ENCODE data around the gene BPIFB1. TPM values are rescaled to one million over a fixed set of nuclear protein-coding genes. Genes with fewer than 3 reads are reported as not detected.

Gene BPIFB1
- total RNA-seq, 3 donors from 2014 or later, result not detected

DNA sequence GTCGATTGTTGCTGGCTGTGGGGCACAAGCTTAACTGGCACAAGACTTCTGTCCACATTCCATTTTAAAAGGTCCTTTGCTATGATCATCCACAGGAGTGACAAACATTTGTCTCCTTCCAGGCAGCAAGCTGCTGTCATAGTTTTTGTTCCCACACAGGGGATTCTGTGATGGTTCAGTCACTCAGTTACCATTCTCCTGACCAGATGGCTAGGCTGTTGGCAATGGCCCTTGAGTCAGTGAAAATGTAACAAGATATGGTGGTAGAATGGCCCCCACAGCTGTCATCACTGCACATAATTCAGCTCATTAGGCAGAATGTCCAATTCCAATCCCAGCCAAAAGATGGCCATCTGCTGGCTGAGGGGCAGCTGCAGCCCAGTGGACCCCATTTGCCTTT lies 33.6 kb upstream of the BPIFB1 start:
- DNase-seq (no peak), ATAC-seq (no peak)
- TF ChIP-seq, protein P1, sequence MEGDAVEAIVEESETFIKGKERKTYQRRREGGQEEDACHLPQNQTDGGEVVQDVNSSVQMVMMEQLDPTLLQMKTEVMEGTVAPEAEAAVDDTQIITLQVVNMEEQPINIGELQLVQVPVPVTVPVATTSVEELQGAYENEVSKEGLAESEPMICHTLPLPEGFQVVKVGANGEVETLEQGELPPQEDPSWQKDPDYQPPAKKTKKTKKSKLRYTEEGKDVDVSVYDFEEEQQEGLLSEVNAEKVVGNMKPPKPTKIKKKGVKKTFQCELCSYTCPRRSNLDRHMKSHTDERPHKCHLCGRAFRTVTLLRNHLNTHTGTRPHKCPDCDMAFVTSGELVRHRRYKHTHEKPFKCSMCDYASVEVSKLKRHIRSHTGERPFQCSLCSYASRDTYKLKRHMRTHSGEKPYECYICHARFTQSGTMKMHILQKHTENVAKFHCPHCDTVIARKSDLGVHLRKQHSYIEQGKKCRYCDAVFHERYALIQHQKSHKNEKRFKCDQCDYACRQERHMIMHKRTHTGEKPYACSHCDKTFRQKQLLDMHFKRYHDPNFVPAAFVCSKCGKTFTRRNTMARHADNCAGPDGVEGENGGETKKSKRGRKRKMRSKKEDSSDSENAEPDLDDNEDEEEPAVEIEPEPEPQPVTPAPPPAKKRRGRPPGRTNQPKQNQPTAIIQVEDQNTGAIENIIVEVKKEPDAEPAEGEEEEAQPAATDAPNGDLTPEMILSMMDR (IDR thresholded peaks at IDR 0.05), result no peak
- Histone ChIP-seq H3K9me3 (no peaks in the 10 kb centered on the region), H3K36me3 (ENCODE audit: low read depth) (no peaks in the 10 kb centered on the region), H3K4me3 (no peak overlapping the region), H3K4me1 (ENCODE audit: low read depth) (no peaks in the 10 kb centered on the region)
- intact Hi-C loops (cut with DNase I, micrococcal nuclease), result no loop called here

DNA sequence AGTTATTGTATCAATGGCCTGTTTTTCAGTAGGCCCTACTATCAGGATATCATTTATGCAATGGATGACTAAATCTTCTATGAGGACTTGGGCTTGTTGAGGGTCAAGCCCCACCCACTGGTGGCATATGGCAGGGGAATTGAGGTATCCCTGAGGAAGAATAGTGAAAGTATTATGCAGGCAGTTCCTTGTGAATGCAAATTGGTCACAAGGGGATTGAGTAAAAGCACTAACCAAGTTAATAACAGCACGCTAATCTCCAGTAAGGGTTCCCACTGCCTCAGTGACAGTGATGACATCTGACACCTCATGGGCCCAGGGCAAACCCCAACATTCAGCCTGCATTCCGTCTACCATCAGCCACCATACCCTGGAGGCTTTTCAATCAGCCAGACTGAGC lies 32.3 kb upstream of the BPIFB1 start:
- Histone ChIP-seq H3K4me3 (no peak overlapping the region), H3K4me1 (ENCODE audit: low read depth) (no peaks in the 10 kb centered on the region), H3K36me3 (ENCODE audit: low read depth) (no peaks in the 10 kb centered on the region), H3K9me3 (no peaks in the 10 kb centered on the region)
- ATAC-seq, result no peak
- DNase-seq, result no peak
- intact Hi-C loops (cut with DNase I, micrococcal nuclease), result no loop called here
- TF ChIP-seq, protein P1 (IDR thresholded peaks at IDR 0.05), result no peak

DNA sequence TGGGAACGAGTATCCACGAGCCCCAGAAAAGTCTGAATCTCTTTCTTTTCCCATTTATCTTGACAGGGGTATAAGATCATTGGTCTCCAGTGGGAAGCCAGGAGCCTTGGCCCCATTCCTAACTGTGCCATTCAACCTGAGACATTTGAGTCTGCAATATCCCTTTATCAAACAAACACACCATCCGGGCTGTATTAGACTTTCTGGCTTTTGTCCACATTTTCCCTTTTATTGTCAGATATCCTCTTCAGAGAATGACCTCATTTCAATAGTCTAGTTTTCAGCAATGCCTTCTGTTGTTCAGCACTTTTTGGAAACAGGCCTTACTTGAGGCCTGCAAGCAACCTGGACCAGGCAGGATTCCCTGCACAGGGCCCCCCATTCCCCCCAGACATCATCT lies 31.5 kb upstream of the BPIFB1 start:
- Histone ChIP-seq H3K36me3 (ENCODE audit: low read depth) (no peaks in the 10 kb centered on the region), H3K9me3 (no peaks in the 10 kb centered on the region), H3K4me1 (ENCODE audit: low read depth) (no peaks in the 10 kb centered on the region), H3K4me3 (no peak overlapping the region)
- DNase-seq (no peak), ATAC-seq (no peak)
- TF ChIP-seq, protein P1 (IDR thresholded peaks at IDR 0.05), result no peak
- intact Hi-C loops (cut with DNase I, micrococcal nuclease), result no loop called here

DNA sequence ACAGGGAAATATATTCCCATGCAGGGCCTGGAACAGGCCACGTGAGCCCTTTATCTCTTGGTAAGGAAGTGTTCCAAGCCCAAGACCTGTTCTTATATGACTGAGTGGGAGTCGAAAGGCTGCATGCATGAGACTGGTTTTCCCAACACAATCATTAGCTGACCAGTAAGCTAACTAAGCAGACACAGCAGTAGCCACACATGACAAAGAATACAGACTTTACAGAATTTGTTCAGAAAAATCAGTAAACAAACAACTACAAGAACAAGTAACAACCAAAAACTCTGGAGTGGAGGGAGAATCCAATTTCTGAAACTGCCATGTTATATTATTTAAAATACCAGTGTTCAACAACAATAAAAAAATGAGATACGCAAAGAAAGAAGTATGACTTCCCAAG lies 30.6 kb upstream of the BPIFB1 start:
- H3K4me1 ChIP-seq (ENCODE audit: low read depth), result no peaks in the 10 kb centered on the region
- no peak overlapping the region for H3K4me3 ChIP-seq
- no peak for ATAC-seq

DNA sequence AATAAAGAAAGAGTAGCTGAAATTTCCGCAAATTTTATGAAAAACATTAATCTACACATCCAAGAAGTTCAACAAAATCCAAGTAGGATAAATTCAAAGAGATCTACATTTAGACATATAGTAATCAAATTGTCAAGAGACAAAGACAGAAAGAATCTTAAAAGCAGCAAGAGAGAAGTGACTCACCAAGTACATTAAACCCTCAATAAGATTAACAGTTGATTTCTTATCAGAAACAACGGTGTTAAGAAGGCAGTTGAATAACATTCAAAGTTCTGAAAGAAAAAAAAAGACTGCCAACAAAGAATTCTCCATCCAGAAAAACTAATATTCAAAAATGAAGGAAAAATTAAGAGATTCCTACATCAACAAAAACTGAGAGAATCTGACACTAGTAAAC lies 28.0 kb upstream of the BPIFB1 start:
- DNase-seq (no peak), ATAC-seq (no peak)
- Histone ChIP-seq H3K4me3 (no peak overlapping the region), H3K9me3 (no peaks in the 10 kb centered on the region), H3K36me3 (ENCODE audit: low read depth) (no peaks in the 10 kb centered on the region), H3K4me1 (ENCODE audit: low read depth) (no peaks in the 10 kb centered on the region)
- intact Hi-C loops (cut with DNase I, micrococcal nuclease), result no loop called here
- TF ChIP-seq, protein P1 (IDR thresholded peaks at IDR 0.05), result no peak

More for the DNA sequence above, 30.6 kb upstream of the BPIFB1 start:
- no peak for DNase-seq
- TF ChIP-seq, protein P1 (IDR thresholded peaks at IDR 0.05), result no peak
- intact Hi-C loops (cut with DNase I, micrococcal nuclease), result no loop called here
- no peaks in the 10 kb centered on the region for H3K9me3 ChIP-seq
- H3K36me3 ChIP-seq (ENCODE audit: low read depth), result no peaks in the 10 kb centered on the region

DNA sequence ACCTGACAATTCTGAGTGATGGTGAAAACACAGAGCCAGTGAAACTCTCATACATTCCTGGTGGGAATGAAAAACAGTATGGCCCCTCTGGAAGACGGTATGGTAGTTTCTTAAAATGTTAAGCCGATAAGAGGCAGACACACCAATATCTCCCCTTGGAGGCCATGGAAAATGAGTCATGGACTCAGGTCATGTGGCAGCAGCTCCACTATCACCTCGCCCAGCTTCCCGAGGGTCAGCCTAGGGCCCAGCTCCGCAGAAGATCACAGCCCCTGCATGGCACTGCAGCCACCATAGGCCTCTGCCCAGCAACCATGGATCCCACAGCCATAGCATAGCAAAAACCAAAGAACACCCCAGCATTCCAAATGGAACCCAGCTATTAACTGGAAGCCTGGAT lies 25.8 kb upstream of the BPIFB1 start:
- DNase-seq (no peak), ATAC-seq (no peak)
- no peaks in the 10 kb centered on the region for H3K9me3 ChIP-seq
- H3K4me3 ChIP-seq, result no peak overlapping the region
- TF ChIP-seq, protein P1 (IDR thresholded peaks at IDR 0.05), result no peak
- H3K4me1 ChIP-seq (ENCODE audit: low read depth), result no peaks in the 10 kb centered on the region
- intact Hi-C loops (cut with DNase I, micrococcal nuclease), result no loop called here
- no peaks in the 10 kb centered on the region for H3K36me3 ChIP-seq (ENCODE audit: low read depth)

All from mucosa of descending colon (tissue), 3 donors.